Peyer's patch (tissue), 4 donors: ENCODE measurements around the gene FLT4.
"Not testable (repeated sequence)": the region's sequence is repeated elsewhere in the genome, so short reads cannot be mapped to it uniquely, and the experiment has no call there.

ENCODE experiments used
- POLR2A ChIP-seq, 2 donors: fragments of 450-650 bp; IDR thresholded peaks; one replicate each; pipeline ENCODE4 v1.5.1; 2017; ENCODE audit warnings: antibody characterized with exemption in 2 of 2, mild to moderate bottlenecking in 2 of 2, moderate library complexity in 2 of 2
- TF ChIP-seq, protein P1 (sequence below), 6 experiments: fragments of 450-650 bp in 4 of 6; fragments of 200-600 bp in 2 of 6; sonication (generic) in 1 of 6; IDR thresholded peaks; one replicate each; pipeline ENCODE4 v1.5.1; 2017 to 2019; ENCODE audit warnings: antibody characterized with exemption in 6 of 6, mild to moderate bottlenecking in 3 of 6, moderate library complexity in 1 of 6

DNA sequence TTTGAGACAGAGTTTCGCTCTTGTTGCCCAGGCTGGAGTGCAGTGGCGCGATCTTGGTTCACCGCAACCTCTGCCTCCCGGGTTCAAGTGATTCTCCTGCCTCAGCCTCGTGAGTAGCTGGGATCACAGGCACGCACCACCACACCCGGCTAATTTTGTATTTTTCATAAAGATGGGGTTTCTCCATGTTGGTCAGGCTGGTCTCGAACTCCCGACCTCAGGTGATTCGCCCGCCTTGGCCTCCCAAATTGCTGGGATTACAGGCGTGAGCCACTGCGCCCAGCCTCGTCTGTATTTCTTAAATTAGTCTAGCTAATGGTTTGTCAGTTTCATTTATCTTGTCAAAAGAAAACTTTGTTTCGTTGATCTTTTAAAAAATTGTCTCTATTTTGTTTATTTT, 5.8 kb upstream of the FLT4 start:
- TF ChIP-seq POLR2A (IDR thresholded peaks at IDR 0.05) = not testable (repeated sequence)
- TF ChIP-seq, protein P1, sequence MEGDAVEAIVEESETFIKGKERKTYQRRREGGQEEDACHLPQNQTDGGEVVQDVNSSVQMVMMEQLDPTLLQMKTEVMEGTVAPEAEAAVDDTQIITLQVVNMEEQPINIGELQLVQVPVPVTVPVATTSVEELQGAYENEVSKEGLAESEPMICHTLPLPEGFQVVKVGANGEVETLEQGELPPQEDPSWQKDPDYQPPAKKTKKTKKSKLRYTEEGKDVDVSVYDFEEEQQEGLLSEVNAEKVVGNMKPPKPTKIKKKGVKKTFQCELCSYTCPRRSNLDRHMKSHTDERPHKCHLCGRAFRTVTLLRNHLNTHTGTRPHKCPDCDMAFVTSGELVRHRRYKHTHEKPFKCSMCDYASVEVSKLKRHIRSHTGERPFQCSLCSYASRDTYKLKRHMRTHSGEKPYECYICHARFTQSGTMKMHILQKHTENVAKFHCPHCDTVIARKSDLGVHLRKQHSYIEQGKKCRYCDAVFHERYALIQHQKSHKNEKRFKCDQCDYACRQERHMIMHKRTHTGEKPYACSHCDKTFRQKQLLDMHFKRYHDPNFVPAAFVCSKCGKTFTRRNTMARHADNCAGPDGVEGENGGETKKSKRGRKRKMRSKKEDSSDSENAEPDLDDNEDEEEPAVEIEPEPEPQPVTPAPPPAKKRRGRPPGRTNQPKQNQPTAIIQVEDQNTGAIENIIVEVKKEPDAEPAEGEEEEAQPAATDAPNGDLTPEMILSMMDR (IDR thresholded peaks at IDR 0.05) = not testable (repeated sequence)
